HG03439 (cell line): ENCODE results near the gene DOCK11.
"Not testable (repeated sequence)": the region's sequence is repeated elsewhere in the genome, so short reads cannot be mapped to it uniquely, and the experiment has no call there.

Experiments
- ATAC-seq: cut with Tn5 transposase; IDR thresholded peaks from one replicate; pipeline ENCODE4 v1.9.1; 2021; ENCODE audit warnings: mild to moderate bottlenecking, moderate library complexity; ENCODE audit not compliant: unreplicated experiment

The DOCK11 gene

DNA sequence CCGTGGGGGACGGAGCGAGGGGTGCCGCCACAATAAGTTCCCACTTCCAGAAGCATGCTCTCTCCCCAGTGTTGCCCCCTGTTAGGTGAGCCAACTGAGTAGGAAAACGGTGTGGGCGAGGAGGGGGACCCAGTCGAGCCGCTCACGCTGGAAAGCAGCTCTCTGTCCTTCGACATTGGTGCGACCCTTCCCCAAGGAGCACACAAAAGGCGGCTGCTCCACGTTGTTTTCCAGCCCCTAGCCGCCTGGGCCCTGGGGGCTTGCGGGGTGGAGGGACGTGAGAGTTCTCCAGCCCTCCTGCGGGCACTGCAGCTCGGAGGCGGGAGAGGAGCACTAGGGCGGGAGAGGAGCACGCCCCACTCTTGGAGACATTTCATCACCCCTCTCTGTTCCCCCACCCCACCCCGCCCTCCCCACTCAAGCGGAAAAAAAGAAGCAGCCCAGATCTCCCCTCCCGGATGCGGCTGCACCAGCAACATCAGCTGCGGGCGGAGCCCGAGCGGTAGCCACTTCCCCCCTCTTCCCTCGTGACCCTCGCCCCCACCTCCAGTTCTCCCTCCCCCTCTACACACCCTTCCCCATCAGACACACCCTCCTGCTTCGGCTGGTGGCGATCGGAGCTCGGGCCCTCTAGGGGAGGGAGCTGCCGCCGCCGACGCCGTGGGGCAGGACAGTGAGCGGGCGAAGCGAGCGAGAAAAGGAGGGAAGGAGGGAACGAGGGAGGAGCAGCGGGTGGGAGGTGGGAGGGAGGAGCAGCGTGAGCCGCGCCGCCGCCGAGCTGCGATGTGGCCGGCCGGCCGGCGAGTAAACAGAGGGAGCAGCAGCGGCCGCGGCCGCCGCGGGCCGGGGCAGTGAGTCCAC lies at the start of gene DOCK11:
TSS of gene DOCK11 (plus strand) at position 755 of the 861 bp plus-strand sequence. CDS start 157 bp downstream, outside the sequence.
- peak; percentile 54 for ATAC-seq

- ATAC-seq = no peak
These were observed 47.3 kb upstream of the DOCK11 start for GRCh38 chrX:118448273-118448783.

- no peak for ATAC-seq
These were observed 40.6 kb upstream of the DOCK11 start for GRCh38 chrX:118455013-118455412.

DNA sequence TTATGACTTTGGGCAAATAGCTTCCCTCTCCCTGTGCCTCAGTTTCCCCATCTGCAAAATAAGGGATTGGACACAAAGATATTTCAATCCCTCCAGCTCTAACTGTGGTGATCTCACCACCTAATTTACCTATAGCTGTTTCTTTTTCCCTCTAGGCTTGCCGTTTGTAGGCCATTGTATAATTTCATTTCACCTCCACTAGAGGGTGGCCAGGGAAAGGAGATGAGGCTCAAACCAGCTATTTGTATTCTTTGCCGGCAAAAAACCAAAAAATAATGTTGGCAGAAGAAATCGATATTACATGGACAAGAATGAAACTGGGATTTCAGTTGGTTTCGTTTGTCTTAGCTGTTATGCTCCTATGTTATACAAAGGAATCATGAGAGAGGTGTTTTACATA lies 36.1 kb upstream of the DOCK11 start:
- ATAC-seq = no peak

DNA sequence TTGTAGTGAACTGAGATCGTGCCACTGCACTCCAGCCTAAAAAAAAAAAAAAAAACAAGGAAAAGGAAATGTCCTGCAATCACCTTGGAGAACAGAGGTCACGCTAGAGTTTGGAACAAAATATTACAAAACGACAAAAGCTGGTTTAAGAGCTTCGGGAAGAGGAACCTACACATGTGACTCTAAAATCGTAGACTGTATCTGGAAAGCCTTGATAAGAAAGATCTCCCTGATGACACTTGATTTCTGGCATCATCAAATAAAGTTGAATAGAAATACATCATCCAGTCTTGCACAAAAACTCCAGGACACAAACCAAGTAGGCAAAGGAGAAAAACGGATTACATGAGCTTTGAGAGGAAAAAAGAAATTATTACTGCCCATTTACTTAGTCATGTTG lies 31.1 kb upstream of the DOCK11 start:
- ATAC-seq = no peak

DNA sequence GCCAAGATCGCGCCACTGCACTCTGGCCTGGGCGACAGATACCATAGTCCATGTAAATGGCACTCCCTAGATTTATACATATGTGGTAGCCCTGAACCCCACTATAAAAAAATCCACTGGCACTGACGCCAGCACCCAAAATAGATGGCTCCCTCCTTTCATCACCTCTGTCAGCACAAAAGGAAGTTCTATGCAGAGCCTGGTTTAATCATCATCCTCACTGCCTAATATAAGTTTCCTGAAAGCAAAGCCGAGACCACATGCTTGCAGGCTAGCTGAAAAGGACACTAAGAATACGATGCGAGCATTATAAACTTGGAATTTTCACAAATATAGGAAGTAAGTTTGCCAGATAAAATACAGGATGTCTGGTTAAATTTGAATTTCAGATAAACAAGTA lies 27.5 kb upstream of the DOCK11 start:
- no peak for ATAC-seq

DNA sequence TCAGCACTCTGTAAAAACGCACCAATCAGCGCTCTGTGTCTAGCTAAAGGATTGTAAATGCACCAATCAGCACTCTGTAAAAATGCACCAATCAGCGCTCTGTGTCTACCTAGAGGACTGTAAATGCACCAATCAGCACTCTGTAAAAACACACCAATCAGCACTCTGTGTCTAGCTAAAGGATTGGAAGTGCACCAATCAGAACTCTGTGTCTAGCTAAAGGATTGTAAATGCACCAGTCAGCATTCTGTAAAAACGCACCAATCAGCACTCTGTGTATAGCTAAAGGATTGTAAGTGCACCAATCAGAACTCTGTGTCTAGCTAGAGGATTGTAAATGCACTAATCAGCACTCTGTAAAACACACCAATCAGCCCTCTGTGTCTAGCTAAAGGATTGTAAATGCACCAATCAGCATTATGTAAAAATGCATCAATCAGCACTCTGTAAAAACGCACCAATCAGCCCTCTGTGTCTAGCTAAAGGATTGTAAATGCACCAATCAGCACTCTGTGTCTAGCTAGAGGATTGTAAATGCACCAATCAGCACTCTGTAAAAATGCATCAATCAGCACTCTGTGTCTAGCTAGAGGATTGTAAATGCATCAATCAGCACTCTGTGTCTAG lies 24.8 kb upstream of the DOCK11 start:
- ATAC-seq = not testable (repeated sequence)

DNA sequence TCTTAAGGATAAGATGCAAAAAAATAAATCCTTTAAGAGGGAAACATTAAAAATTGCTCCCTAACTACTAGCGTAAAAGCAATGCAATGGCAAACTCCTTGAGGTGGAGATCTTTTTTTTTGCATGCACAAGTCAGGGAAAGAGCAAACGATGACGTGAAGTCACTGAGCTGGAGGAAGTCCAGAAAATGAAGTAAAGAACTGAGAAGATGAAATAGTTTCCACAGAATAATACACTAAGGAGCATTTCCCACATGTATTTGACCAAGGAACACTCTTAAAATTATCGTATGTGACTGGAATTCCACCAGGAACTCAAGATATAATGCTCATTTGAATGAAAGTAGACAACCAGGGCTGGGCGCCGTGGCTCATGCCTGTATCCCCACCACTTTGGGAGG lies 21.0 kb upstream of the DOCK11 start:
- no peak for ATAC-seq

DNA sequence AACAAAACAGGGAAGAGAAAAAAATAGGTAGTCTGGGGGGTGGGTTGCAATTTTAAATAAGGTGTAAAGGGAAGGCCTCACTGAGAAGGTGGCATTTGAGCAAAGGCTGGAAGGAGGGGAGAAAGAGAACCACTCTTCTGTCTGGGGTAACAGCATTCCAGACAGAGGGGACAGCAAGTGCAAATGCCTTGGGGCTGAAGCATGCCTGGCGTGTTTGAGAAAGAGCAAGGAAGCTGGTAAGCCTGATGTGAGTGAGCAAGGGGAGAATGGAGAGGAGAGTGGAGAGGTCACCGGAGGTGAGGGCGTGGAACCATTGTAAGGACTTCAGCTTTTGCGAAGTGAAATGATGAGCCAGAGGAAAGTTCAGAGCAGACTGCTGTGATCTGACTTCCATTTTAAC lies 19.7 kb upstream of the DOCK11 start:
- no peak for ATAC-seq

- no peak for ATAC-seq
These were observed 15.4 kb upstream of the DOCK11 start for GRCh38 chrX:118480172-118480571.

DNA sequence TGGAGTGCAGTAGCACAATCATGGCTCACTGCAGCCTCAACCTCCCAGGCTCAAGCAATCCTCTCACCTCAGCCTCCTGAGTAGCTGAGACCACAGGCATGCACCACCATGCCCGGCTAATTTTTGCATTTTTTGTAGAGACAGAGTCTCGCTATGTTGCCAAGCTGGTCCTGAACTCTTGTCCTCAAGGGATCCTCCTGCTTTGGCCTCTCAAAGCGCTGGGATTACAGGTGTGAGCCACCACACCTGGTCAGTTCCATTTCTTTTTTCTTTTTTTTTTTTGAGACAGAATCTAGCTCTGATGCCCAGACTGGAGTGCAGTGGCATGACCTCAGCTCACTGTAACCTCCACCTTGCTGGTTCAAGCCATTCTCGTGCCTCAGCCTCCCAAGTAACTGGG lies 13.2 kb upstream of the DOCK11 start:
- not testable (repeated sequence) for ATAC-seq

DNA sequence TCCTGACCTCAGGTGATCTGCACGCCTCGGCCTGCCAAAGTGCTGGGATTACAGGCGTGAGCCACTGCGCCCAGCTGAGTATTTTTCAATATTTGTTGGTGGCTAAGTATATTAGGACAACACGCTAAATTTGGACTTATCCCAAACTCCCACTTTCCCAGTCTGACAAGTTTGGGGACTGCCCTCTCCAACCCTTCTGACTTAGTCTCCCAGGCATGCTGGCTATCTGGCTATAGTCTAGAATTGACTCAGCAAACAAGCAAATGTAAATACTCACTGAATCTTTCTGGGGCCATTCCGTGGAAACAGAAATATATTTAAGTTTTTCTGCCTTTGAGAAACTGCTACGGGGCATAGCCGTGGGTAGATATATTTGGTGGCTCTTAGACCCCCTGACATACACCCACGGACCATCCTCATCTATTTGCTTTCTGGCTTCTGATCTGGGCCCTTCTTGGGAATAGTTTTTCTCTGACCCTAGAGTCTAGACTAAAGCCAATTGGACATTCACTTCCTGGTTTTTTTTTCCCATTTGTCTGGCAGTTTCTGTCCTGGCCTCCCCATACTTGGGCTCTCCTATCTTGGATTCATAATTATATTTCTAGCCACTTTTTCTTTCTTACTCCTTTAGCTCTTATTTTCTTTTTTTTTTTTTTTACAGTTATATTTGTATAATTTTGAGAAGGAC lies 11.3 kb upstream of the DOCK11 start:
- no peak for ATAC-seq

DNA sequence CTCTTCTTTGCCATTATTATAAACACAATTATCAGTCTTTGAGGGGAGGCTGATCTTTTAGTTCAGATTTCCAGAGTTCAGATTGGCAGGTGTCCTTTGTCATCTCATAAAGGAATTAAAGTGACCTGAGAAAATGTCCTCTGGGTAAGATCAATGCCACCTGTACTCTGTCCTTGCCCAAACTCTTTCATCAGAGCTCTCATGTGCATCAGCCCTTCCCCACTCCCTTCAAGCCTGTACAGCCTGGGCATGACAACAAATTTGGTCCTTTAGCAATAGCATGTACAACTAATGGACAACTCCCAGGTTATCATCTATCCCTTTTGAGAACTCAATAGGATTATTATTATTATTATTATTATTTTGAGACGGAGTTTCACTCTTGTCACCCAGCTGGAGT lies 8.9 kb upstream of the DOCK11 start:
- not testable (repeated sequence) for ATAC-seq

DNA sequence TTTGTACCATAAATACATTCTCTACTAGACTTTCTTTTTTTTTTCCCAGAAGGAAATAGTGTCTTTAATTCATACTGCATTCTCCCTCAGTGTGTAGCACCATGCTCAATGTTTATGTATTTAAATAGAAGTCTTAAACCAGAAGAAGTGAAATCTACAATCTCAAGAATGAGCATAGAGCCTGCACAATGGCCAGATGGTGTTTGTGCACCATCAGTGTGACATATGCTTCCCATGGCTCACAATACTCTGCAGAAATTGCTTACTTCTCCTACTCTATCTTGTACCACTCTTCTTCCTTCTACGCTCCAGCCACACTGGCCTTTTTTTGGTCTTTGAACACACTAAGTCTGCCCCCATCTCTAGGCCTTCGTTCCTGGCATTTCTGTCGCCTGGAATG lies 2.6 kb upstream of the DOCK11 start:
- no peak for ATAC-seq

DNA sequence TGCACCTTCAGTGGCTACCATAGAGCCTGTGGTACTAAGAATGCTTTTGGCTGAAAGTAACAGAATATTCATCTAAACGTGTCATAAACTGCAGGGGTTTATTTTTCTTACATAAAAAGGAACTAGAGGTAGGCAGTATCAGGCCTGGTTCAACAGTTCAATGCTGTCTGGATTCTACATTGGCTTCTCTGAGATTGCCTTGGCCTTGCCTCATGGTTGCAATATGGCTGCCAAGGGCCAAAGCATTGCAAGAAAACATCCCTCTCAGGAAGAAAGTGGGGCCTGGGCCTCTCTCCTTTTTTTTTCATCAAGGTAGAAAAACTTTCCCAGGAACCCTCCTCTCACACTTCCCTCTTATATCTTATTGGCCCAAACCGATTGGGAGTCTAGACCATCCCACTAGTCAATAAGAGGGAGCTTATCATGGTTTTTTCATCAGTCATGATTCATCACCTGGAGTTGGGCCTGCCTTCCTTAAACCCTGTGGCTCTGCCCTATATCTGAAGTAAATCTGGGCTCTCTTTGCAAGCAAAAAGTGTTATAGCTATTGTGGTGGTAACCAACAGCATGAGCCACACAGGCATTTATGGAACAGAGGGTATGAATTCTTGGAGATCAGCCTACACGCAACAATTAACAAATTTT lies 1.8 kb upstream of the DOCK11 start:
- no peak for ATAC-seq

DNA sequence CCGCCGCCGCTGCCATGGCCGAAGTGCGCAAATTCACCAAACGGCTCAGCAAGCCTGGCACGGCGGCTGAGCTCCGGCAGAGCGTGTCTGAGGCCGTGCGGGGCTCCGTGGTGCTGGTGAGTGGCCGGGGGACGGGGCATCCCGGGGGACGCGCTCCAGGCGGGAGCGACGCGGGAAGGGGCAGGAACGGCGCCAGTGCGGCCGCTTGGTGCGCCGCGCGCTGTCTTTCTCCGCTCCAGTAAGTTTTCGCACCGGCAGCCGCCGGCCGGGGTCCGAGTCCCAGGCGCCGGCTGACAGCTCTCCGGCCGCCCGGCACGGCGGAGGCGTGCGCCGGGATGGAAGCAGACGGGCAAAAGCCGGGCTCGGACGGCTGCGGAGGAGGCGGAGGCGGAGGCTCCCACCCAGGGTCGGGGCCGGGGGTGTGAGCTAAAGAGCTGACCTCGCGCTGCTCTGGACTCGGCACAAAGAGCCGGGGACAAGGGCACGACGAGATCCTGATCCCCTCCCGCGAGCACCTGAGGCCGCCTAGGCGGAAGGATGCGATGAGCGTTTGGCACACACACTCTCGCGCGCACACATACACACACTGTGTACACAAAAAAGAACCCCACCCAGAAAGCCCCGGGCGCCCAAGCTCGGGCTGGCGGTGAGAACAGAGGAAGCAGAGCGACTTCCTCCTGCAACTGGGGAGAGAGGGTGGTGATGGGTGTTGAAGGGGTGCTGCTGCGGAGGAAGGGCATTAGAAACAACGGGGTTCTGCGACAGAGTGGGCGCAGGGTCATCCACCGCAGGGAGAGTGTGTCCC lies 545 bp downstream of the DOCK11 start:
- ATAC-seq = peak; percentile 58

DNA sequence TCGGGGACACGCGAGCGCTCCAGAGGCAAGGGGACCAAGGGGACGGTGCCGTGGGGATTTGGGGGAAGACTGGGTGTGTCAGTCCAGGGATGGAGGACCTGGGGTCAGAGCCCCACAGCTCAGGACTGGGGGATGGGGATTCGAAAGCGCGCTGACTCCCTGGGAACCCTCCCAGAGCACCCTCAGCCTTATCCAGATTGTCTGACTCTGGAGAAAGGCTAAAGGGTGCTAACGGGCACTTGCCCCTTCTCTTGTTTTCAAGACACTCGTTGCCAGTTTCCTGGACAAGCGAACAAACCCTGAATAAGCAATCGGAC lies 1.1 kb downstream of the DOCK11 start:
- ATAC-seq = peak; percentile 8

DNA sequence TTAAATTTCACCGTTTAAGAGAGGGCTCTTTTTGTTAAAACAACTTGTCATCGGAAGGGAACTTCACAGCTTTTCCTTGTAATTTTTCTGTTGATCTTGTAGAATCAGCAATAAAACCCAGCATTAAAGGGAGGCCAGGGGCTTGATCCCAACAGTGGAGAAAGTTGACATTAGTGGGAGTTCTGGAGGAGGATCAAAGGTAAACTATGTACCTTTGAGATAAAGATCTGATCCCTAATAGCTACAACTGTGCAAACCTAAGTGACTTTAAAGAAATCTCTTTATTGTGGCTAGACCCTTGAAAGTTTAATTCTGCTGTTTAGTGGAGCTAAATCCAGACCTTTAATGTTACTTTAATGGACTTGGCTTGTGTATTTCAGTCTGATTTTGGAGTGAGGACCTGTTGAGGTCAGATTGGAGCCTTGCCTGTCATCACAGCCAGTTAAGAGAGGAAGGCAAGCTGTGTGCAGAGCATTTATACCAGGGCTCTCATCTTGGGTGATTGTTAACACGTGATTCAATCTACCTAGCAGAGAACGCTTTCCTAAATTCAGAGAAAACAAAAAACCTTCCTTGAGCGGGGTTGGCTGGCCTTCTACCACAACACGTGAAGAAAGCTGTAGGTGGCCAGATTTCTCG lies 1.7 kb downstream of the DOCK11 start:
- no peak for ATAC-seq

DNA sequence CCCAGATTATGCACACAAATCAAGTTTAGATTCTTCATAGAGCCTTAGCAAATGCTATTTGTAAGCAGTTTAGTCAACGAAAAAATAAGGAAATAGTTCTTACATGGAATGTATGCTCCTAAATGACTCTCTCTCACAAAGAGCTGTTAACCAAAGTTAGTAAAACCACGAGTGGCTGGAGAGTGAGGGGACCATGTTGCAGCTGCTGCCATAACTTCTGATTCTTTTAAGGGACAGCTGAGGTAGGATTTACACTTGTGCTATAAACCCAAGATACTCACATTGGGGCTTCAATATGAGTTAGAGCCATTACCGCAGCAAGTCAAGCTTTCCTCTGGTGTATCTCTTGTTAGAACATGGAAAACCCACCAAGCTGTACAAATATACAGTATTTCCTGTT lies 2.7 kb downstream of the DOCK11 start:
- ATAC-seq = no peak

GRCh38 chrX:118498755-118499154 lies 3.1 kb downstream of the DOCK11 start:
- no peak for ATAC-seq
